ENCODE results near the gene LAMA5.

LAMA5 gene

DNA sequence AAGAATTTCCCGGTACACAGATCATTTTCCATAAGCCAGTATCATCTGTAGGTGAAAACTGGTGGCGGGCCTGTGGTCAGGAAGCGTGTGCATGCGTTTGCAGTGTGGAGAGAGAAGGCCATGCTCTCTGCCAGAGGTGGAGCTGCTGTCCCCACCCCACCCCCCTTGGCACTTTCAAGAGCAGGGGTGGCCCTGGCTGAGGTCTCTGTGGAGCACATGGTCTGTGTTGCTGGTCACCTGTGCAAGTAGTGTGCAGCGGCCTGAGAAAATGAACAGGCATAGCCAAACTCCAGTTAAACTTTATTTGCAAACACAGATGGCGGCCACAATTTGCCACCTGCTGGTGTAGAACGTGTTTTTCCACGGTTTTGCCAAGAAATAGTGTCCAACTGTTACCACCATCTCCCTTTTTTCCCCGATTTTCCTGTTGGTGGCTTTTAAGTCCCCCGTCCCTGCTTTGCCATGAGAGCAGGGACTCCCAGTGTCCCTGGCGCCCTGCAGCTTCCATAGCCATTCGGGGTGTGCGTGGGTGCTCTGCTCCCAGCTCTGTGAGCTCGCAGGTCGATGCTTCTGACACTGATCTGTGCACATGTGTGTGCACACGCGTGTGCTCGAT lies 61.9 kb downstream of the LAMA5 start:
- DNase-seq (ENCODE audit: low read depth, low spot score), result no peak

DNA sequence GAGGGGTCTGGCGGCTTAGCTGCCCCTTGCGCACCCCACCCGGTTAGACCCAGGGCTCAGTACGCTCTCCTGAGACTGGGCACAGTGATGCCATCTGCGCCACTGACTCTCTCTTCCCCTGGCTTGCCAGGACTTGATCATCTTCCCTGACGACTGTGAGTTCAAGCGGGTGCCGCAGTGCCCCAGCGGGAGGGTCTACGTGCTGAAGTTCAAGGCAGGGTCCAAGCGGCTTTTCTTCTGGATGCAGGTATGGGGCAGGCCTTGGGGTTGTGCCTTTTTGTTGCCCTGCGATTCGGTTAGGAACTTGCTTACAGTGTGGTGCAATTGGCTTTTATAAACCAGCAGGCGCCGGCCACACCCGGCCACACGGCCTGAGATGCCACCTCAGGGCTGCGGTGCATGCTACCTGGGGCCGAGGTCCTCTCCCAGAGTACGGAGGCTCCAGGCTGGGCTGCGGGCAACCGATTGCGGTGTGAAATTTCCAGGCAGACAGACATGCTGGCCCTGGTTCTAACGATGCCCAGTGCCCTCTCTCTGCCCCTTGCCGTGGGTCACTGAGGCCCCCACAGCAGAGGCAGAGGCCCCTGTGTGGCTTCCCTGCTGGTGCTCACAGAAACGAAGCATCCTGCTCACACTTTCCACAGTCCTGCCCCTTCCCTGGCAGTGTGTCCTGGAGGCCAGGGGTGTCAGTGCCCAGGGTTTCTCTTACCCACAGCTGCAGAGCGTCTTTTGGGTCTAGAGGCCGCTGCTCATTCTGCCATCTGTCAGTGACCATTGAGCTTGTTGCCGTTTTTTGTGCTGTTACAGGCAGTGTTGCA lies 62.6 kb downstream of the LAMA5 start:
- no peak for DNase-seq (ENCODE audit: low read depth, low spot score)

DNA sequence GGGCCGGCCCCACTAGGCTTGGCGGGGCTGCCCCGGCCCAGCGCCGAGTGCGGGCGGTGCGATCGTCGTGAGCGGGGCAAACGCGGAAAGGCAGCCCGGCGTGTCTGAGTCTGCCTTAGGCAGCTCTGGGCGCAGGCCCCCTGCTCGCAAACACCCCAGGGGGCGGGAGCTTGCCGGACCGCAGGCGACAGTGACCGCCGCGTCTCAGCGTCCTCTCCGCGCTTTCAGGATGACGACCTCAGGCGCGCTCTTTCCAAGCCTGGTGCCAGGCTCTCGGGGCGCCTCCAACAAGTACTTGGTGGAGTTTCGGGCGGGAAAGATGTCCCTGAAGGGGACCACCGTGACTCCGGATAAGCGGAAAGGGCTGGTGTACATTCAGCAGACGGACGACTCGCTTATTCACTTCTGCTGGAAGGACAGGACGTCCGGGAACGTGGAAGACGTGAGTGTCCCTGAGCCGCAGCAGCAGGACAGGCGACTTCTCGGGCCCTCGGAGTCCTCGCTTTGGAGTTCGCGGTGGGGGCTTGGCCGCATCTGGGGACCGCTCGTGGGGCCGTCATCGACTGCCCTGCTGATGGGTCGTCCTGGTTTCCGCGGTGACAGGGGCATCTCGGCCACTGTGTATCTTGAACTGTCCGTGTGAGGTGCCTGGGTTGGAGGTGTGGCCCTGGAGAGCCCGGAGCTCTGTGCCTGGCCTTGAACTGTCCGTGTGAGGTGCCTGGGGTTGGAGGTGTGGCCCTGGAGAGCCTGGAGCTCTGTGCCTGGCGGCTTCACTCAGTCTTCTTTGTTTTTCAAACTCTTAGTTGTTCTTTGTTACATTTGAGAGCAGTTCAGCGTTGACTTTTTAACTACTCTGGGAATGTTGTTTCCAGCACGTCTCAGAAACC lies 63.5 kb downstream of the LAMA5 start:
- no peak for DNase-seq (ENCODE audit: low read depth, low spot score)

DNA sequence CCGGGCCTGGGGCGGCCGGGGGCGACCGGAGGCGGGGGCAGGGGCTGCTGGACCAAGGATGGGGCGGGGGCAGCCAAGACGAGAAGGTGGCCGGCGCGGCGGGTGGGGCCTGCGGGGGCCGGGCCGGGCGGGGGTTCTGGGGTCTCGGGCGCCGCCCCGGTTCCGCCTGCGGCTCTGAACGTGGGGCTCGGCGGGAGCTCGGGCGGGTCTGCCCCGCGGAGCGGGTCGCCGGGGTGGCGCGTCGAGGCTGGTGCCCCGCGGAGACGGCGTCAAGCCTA lies 64.1 kb downstream of the LAMA5 start:
- DNase-seq (ENCODE audit: low read depth, low spot score), result no peak

DNA sequence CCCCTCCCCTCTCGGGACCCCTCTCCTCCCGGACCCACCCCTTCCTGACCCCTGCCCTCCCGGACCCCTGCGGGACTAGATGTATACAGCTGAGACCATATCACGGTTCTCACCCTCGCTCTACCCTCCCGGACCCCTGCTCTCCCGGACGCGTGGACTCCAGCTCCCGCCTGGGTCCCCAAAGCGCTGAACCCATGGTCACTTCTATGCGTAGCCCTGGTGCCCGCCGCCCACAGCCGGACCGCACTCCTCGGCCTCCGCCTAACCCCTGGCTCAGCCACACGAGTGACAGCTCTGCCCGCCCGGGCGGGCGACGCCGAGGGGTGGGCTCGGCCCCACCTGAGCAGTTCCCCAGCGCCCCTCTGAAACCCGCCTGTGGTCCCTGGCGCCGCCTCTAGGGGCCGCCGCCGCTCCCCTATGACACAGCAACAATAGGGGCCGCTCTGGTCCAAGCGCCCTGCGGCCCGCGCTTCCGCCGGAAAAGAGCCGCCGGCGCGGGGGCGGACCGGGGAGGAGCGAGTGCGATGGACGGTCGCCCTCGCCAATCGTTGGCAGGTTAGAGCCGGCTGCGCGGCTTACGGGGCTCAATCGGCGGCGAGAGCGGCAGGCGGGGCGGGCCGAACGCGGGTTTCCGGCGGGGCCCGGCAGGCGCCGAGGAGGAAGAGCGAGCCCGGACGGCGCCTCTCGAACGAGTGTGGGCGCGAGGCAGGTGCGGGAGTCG lies 64.6 kb downstream of the LAMA5 start, which contains the start of gene ADRM1:
TSS of gene ADRM1 (plus strand) at position 657 of the 721 bp plus-strand sequence. CDS start 572 bp downstream, outside the sequence.
- DNase-seq (ENCODE audit: low read depth, low spot score), result peak; percentile 59

DNA sequence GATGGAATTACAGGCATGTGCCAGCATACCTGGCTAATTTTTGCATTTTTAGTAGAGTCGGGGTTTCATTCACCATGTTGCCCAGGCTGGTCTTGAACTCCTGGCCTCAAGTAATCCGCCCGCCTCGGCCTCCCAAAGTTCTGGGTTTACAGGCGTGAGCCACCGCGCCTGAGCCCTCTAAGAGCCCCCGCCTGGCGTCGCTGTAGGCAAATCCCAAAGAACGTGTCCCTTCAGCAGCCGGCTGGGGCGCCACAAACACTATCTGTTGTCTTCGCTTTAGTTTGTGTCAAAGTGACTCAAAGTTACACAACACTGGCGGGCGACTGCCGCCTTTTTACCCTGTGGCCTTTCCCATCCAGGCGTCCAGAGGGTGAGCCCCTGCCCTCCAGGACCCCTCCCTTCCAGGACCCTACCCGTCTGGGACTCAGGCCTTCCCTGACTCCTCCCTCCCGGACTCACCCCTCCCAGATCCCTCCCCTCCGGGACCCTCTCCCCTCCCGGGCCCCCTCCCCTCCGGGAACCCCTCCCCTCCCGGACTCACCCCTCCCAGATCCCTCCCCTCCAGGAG lies 65.3 kb downstream of the LAMA5 start:
- DNase-seq (ENCODE audit: low read depth, low spot score), result peak; percentile 86

DNA sequence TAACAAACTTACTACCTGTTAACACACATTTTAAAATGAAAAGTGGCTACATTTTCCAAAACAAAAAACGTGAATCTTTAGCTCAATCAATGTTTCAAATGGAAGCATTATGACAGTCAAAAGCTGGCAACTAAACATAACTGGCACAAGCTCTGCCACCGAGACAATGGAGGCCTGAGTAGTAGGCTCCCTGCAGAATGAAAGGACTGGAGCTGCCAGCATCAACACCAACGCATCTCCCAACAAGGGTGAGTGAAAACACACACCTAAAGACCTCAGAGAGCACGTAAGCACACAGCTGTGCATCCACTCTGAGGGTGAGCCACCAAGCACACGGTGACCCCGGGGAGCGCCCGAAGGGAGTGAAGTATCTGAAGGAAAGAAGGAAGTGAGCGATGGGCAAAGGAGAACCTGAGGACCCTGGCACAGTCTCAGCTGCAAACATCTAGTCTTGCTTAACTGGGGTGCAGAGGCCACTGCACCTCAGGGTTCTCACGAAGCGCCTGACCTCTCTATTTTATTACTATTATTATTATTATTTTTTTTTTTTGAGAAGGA lies 65.9 kb downstream of the LAMA5 start:
- DNase-seq (ENCODE audit: low read depth, low spot score), result no peak

DNA sequence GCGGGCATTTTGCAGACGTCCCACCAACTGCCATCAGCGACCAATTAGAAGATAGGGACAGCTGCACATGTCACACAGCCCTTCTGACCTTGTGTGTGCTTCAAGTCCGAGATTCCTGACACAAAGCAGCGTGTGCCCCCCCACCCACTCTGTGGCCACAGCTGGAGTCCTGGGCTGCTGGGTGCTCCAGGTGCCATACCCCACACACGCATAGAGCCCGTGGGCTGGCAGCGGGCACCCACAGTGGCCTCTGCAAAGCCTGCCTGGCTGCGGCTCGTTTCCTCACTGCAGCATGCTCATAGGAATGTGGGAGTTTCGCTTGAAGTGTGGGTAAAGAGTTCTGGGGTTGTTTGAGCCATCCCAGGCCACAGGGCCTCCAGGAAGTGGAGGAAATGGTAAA lies 66.8 kb downstream of the LAMA5 start:
- DNase-seq (ENCODE audit: low read depth, low spot score), result no peak

DNA sequence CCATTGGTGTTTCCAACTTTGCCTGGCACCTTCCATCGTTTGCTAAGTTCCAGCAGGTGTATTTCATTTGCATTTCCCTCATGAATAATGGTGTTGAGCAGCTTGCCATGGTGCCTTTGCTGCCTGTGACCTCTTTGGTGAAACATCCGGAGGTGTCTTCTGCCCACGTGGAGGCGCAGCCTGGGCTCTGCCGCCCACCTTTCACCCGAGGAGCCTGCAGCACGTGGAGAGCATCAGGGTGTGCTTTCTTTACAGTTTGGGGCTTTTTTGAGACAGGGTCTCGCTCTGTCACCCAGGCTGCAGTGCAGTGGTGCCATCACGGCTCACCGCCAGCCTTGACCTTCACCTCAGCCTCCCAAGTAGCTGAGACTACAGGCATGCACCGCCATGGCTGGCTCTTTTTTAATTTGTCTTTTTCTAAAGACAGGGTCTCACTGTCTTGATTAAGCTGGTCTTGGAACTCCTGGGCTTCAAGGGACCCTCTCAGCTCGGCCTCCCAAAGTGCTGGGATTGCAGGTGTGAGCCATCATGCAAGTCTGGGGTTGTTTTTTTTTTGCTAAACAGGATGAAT lies 67.4 kb downstream of the LAMA5 start:
- DNase-seq (ENCODE audit: low read depth, low spot score), result no peak

DNA sequence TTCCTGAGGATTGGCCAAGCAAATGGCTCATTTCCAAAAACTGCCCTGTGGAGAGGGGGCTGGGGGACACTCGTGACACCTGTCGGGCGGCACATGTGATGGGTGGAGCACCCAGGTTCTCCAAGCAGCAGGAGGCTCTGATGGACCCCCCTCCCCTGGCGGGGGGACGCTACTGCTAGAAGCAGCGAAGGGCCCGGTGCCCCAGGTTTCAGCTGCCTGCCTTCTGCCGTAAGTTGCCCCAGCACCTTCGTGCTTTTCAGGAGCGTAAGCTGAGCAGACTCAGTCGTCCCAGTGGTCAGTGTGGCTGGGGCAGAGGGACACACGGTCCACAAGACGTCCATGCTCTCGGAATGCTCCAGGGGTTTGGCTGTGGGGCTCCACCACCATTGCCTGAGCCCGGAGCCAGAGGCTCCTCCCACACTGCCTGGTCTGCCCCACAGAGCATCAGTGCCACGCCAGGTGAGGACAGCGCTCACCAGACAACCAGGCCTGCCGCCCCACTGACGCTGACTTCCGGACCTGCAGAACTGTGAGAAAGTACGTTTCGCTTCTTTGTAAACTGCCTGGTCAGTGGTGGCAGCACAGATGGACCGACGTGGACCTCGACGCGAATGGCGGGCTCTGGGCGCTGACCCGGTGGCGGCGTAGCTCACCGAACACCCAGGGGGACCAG lies 68.4 kb downstream of the LAMA5 start:
- DNase-seq (ENCODE audit: low read depth, low spot score), result no peak

DNA sequence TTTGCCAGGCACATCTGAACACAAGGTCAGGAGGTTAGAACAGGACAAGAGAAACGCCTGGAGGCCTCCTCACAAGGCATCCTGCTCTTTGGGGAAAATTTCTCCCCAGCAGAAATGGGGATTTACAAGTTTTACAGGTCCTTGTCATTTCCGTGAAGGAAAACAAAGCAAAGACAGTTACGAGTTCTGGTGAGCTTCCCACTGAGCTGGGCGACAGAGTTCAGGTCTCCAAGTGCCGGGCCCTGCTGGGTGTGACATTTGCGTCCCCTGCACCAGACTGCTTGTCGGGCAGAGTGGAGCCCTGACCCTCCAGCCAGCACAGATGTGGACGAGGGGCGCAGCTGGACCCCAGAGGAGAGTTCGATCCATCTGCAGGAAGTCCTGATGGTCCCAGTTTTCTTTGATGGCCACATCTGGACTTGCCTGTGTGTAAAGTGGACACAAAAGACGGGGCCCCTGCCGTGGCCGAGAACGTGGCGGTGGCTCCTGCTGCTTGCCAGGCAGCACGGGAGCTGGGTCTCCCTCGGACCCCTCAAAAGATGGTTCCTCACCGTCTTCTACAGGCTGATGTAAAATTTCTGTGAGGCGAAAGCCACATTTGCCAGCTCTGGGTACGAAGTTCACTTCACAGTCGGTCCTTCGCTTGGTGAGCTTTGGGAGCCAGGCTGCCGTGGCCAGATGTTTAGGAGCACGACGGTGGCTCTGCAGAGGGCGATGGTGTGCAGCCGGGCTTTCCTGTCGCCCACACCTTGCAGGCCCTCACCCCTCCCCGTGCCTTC lies 69.5 kb downstream of the LAMA5 start:
- no peak for DNase-seq (ENCODE audit: low read depth, low spot score)

DNA sequence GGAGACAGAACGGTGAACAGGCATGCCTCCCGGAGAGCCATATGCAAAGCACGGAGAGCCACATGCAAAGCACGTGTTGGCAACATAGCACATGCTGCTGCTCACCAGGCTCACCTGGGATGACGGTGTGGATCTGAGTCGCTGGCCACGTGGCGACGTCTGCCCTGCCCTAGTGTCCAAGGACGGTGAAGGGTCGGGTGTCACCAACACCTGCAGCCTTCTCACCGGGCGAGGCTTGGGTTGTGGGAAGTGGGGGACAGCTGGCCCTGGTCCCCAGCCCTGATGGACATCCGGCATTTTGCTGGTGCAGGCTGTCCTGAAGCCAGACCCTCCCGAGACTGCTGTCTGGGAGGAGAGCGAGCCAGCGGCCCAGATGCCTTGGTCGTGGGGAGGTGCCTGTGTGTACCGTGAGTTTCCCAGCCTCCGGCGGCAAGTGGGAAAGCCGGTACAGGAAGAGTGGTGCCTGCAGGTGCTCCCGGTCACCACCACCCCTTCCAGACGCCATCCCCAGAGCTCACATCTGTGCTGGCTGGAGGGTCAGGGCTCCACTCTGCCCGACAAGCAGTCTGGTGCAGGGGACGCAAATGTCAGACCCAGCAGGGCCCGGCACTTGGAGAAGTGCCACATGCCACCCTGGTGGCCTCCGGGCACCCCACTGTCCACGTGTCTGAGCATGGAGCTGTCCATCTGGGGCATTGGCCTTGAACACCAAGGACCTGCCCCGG lies 70.2 kb downstream of the LAMA5 start:
- DNase-seq (ENCODE audit: low read depth, low spot score), result no peak

DNA sequence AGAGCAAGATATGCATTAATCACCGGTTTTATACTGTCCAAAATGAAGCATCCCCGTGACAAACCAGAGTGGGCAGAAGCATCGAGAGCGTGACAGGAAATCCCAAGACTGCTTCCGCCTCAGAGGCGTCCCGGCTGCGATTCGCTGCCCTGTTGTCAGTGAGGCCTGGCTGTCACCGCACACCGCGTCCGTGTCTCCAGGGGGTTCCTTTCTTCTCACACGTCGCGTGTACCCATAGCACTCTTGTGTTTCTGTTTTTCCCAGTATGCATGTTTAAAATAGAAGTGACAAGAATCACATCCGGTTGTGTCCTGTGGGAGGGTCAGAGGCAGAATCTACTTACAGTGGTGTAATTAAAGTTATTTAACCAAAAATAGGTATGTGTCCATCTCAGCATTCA lies 72.6 kb downstream of the LAMA5 start:
- DNase-seq (ENCODE audit: low read depth, low spot score), result no peak

DNA sequence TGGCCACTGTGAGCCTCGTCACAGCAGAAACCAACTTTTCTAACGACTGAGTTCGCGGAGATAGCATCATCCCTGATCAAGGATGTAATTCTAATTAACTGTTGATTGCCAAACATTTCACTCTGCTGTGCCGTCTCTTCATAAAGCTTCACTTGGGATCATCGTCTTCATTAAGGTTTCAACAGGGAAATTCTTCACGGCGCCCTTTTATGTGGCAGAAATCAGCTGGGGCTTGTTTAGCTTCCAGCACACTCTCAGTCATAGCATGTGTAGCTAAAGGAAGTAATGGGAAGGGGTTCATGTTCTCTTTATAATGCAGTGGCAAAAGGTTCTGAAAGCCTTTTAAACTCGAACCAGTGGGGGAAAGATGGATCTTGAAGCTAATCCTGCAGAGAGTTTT lies 73.2 kb downstream of the LAMA5 start:
- DNase-seq (ENCODE audit: low read depth, low spot score), result no peak

DNA sequence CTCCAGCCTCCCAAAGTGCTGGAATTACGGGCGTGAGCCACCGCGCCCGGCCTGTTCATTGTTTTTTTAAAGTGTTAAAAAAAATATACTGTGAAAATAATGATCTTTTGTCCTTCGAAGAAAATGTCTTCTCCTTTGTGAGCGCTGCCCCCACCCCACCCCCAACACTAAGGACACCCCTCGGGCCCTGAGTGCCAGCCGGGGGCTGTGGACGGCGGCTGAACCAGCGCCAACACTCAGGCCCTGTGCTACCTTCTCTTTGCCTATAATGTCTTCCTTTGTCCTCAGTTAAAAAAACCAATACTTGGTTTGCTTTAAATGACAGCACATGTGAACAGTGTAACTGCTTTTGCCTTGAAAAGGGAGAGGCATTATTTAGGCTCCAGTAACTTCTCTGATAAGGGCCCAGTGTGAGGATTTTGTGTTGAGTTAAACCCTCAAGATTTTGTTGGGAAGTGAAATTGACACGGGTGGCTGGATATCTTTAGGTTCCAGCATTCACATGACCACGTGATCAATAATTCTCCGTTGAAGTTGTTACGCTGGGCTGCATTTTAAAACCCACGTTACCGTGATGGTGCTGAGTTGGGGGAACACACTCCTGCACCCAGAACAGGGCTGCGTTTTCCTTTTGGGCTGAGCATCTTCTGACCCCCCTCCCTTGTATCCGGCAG lies 73.9 kb downstream of the LAMA5 start:
- no peak for DNase-seq (ENCODE audit: low read depth, low spot score)

DNA sequence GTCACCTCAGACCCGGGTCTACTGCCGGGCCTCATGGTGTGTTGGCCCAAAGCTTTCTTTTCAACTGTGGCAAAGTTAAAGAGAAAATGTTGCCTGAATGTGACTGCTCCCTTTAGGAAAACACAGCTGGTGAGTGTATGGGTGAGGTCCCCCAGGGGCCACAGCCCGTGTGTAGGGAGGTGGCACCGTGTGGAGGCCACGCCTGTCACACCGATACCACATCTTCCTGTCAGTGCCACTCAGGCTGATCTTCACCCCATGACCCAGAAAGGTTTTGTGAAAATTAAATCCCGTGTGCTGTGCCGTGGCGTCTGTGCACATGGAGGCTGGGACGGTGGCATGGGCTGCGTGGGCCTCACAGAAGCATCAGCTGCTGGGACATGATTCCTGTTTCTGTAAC lies 75.0 kb downstream of the LAMA5 start:
- no peak for DNase-seq (ENCODE audit: low read depth, low spot score)

DNA sequence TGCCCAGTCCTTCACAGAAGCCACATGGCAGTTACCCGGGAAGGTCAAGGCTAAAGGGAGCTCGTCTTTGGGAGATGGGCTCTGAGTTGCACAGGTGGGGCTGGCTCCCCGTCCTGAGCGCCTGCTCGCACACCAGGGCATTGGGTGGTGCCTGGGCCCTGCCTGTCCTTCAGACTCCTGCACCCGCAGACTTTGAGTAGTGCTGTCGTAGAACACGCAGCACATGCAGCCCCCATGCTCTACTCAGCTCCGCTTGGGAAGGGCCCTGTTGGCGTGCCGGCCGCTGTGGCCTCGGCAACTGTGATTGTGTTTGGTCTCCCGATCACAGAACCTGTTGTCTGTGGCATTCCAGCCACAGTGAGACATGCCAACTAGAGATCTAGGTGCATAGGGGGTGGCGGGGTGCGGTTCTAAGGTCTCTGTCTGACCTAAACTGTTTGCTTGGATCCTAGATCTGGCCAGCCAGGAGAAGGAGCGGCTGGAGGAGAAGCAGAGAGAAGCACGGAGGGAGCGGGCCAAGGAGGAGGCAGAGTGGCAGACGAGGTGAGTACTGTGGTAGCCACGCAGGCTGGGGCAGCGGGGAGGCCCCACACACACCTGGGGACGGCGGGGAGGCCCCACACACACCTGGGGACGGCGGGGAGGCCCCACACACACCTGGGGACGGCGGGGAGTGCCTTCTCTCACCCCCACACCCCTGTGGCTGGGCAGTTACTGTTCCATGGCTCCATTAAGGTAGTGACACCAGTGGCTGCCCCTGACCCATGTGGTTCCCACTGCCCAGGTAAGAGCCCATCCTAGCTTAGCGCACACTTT lies 75.7 kb downstream of the LAMA5 start:
- no peak for DNase-seq (ENCODE audit: low read depth, low spot score)
